NCI-H460 (cell line): Measurements from ENCODE around the gene MPPED1. TPM values are rescaled to one million over a fixed set of nuclear protein-coding genes. Genes with fewer than 3 reads are reported as not detected.

ENCODE experiments used
- DNase-seq: peaks from one replicate; pipeline ENCODE4 v3.0.0-alpha.2; 2016; ENCODE audit warnings: low read depth; ENCODE audit errors: extremely low read depth
- total RNA-seq: library from RNA; depleted of rRNA; stranded (reverse); fragments of >200 nt; shearing (Covaris generic); gene quantifications from 2 replicates; pipeline ENCODE4 v1.2.3, GENCODE V29; 2014

Gene MPPED1
- total RNA-seq, 1 experiment from 2014 or later = not detected

DNA sequence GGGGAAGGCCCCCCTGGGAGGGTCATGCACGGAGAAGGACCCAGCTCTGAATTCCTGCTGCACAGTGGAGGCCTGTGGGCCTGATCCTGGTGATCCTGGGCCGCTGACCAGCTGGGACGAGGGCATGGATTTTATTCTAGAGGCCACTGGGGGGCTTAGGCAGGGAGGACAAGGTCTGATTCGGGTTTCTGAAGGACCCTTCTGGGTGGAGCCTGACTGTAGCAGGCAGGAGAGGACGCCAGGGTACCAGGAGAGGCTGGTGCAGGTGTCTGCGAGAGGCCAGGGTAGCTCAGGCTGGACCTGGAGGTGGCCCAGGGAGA lies 31.3 kb downstream of the MPPED1 start:
- no peak for DNase-seq

DNA sequence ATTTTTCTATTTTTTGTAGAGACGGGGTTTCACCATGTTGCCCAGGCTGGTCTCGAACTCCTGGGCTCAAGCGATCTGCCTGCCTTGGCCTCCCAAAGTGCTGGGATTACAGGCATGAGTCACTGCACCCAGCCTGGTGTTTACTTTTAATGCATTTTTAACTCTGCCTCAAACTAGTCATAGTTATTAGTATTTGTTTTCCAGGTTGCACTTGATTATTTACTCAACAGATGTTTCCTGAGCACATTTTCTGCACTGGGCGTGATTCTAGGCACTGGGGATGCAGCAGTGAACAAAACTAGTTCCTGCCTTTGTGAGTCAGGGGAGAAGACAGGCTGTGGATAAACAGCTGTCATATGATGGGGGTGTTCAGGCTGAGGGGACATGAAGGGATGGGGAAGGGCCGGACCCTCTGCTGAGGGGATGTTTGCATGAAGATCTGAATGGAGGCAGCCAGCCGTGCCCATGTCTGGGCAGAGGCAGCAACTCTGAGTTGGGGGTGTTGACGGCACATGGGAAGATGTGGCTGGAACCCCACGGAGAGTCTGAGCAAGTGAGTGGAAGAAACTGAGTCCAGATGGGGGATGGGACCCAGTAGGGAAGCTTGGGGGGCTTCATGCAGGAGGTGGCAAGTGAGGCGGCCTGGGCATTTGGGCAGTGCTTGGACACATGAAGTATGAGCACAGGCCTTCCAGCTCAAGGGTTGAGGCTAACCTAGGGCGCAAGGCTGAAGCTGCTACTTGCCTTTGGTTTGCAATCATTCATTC lies 34.4 kb downstream of the MPPED1 start:
- no peak for DNase-seq

DNA sequence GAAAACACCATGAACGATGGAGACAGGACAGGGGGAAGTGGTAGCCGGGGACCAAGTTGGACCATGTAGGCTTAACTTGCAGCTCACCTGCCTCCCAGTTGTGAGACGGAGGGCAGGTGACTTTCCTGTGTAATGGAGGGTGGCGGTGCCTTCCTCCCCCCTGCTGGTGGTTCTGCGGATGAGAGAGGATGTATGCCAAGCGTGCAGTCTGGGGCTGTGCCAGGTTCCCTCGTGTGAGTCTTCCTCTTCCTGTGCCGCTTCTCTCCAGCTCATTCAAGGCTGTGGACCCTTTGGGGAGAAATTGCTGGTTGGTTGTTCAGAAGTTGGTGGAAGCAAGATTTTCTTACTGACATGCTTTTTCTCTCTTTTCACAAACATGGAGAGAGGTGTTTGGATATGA lies 35.1 kb downstream of the MPPED1 start:
- no peak for DNase-seq

DNA sequence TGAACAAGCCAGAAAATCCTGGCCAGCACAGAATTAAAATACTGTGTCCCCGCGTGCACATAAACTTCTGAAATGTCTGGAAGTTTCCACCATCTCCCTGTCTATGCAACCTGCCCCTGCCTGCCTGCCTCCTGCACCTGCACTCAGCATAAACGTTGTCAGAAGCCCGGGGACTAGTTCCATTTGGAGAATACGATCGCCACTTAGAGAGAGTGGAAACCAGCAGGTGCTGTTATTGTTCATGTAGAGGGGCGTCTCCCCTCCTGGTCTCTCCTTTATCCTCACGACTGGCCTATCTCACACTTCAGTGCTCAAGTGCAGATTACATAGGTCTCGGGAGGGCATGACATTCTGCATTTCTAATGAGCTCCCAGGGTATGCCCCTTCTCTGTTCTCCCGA lies 35.6 kb downstream of the MPPED1 start:
- DNase-seq = no peak

DNA sequence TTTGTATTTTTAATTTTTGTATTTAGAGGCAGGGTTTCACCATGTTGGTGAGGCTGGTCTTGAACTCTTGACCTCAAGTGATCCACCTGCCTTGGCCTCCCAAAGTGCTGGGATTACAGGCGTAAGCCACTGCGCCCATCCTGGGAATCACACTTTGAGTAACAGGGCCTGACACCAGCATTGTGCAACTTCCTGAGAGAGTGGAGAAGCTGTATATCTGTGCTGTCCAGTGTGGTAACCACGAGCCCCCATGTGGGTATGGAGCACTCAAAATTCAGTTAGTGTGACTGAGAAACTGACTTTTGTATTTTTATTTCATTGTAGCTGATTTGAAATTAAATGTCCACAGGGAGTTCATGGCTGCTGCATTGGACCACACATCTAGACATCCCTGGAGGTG lies 36.2 kb downstream of the MPPED1 start:
- no peak for DNase-seq

DNA sequence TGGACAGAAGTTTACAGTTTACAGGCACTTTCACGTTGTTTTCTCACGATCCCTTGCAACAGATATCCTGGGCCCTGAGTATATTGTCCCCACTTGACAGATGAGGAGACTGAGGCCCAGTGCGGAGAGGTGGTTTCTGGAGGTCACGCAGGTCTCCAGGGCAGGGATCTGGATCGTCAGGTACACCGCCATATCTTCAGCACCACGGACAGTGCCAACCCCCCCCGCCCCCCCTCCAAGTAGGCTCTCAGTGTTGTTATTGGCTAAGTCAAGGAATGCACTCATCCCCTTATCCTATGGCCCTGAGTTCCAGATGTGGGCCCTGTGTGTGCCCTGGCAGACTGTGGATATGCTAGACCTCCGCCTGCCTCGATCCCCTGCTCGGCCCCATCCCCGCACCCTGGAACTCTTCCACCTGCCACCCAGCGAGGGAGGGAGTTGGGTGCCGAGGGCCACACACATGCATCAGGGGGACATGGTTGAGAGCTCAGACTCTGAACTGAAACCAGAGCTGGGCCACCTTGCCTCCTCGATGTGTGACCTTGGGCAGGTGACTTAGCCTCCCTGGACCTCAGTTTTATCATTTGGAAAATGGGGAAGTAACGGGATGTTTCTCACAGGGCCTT lies 37.5 kb downstream of the MPPED1 start:
- DNase-seq = peak; percentile 5

DNA sequence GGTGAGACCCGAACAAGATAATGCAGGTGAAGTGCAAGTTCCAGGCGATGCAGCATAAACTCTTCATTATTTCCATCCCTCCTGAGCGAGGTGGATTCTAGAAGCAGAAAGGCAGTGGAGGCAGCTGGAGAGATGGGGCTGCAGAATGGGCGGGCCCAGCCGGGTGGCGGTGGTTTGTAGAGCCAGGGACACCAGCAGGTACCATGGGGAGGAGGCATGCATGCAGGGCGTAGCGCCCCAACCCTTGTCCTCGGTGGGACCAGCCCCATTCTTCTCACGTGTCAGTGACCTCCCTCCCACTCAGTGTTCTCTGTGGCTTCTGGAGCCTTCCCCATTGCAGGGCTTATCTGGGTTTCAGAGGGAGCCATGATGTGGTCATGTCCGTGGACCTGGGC lies 38.0 kb downstream of the MPPED1 start:
- DNase-seq = no peak

DNA sequence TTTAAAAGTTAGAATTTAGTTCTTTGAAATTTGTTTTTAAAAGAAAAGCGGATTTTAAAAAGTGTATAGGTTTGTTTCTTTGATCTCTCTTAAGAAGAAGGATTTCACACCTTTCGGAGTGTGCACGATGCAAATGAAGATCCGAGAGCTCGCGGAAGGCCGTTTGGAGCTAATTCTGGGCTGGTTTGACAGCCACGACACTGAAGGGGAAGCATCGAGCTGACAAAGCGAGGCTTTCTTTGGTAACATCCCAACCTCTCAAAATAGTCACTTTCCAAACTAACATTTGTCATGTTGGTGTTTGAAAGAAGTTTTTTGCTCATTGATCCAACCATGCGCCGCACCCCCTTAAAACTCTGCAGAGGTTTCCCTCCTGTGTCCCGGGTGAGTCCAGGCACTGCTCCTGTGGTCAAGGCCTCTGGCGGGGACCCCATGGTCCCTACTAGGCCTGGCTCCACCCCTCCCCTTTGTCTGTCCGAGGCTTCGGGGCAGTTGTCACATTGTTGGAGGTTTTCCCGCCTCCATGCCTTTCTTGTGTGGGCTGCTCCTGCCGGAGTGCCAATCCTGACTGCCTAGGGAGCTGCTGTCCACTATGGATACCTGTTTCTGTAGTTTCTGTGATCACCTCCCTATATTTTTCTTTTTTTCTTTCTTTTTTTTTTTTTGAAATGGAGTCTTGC lies 39.7 kb downstream of the MPPED1 start:
- no peak for DNase-seq

DNA sequence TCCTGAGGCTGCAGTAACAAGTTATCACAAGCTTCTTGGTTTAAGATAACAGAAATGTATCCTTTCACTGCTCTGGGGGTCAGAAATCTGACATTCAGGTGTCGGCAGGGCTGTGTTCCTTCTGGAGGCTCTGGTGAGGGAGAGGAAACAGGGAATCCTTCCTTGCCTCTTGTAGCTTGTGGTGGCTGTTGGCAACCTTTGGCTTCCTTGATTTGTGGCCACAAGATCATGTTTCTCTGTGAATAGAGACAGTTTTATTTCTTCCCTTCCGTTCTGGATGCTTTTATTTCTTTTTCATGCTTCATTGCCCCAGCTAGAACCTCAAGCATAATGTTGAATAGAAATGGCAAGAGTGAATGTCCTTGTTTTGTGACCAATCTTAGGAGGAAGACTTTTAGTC lies 44.0 kb downstream of the MPPED1 start:
- no peak for DNase-seq

DNA sequence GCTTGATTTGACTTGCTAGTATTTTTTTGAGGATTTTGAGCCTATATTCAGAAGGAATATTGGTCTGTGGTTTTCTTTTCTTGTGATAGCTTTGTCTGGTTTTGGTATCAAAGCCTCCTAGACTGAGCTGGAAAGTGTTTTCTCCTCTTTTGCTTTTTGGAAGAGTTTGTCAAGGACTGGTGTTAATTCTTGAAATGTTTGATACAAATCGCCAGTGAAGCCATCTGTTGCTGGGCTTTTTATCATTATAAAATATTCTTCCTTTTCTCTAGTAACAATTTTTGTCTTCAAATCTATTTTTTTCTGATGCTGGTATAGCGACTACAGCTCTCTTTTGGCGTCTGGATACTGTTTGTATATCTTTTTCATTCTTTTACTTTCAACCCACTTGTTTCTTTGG lies 45.2 kb downstream of the MPPED1 start:
- no peak for DNase-seq

DNA sequence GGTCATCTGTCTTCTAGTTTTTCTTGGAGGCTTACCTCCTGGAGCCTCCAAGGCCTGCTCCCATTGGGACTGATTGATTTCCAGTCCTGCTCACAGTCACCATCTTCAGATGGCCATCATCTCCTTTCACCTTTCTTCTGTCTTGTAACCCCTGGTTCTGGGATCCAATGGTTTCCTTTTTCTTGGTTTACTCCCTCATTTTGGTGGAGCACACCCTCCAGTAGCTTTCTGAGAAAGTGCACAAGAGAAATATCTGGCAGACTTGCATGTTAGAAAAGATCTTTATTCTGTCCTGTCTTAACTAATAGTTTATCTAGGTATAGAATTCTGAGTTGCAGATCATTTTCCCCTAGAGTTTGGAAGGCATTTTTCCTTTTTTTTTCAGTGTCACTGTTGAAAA lies 50.9 kb downstream of the MPPED1 start:
- DNase-seq = no peak

DNA sequence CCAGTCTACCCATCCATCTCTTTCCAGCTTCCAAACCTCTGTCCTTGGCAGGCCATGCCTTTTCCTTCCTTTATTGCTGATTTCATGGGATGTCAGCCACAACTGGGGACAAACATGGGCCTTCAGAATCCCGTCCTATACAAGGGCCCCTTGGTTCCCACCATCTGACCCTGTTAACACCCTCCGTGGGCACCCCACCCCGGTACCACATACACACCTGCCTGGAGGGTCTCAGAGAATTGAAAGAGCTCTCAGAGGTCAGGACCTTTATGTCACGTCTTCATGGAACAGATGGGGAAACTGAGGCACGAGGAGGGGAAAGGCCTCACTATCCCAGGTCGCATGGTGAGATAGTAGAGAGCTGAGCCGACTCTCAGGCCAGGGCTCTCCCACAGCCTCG lies 53.0 kb downstream of the MPPED1 start:
- DNase-seq = no peak

DNA sequence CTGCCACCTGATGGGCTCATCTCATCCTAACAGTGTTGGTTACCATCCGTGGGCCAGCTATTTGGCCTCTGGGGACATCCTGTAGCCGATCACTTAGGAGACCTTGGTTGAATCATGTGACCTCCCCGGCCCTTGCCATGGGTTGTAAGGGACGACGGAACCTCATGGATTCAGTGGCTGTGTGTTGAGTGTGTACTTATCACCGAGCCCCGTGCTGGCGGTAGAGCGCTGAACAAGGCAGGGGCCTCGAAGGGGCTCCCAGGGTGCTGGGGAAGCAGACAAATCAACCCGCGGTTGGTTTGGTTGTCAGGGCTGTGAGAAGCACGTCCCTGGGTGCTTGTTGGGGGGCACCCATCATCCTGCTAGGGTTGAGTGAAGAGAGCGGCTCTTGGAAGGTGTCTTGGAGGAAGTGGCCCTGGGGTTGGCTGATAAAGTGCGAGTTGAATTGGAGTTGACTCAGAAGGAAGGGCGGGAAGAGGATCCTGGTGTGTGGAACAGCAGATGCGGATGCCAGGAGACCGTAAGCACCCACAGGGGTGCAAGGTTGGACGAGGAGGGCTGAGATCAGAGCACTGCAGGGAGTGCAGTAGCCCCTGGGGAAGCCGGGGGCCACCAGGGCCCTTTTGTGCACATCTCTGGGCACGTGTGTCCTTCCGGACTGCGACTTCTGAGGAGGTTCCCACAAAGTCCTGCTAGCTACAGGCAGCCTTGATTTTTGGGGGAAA lies 53.6 kb downstream of the MPPED1 start:
- DNase-seq = no peak

DNA sequence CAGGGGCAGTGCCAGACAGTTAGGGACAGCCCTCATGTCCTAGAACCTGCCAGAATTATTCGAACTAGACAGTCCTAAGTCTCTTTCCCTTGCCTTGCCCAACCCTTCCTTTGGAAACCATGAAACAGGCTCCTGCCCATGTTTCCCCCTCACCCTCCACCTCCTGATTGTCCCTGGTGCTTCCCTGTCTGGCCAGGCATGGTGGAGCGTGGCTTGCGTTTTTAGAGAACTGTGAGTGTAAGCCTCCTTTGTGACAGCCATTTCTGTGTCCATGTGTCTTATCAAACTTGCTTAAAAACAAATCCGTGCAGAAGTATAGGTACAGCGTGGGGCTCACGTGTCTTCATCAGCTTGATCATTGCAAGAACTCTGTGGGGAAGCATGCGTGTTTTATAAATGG lies 54.9 kb downstream of the MPPED1 start:
- no peak for DNase-seq

DNA sequence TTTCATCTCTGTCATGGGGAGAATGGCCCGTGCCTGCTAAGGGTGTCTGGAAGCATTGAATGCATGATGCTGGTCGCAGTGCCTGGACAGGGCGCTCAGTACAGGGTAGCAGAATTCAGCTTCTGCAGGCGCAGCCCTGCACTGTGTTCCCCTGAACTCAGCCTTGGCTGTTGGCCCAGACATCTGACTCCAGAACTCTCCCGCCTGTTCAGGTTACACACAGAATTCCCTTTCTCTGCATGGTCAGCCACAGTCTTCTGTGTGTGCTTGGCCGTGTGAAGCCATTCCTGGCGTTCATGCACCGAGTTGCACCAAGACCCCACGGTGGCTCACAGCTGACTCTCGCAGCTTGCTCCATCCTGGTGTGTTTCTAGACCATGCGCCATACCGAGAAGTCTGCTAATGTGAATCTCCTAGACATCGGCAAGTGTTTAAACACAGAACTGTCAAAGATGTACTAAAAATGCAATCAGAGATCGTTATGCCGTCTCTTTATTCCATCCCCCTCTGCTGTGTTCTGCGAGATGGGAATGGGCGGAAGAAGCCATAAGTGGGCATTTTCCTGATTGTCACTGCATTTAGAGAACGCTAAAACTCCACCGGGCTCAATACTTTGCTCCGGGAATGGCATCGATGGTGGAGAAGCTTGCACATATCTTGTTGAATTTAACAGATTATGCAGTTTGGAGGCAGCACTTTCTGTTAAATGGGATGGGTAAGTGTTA lies 55.6 kb downstream of the MPPED1 start:
- no peak for DNase-seq

DNA sequence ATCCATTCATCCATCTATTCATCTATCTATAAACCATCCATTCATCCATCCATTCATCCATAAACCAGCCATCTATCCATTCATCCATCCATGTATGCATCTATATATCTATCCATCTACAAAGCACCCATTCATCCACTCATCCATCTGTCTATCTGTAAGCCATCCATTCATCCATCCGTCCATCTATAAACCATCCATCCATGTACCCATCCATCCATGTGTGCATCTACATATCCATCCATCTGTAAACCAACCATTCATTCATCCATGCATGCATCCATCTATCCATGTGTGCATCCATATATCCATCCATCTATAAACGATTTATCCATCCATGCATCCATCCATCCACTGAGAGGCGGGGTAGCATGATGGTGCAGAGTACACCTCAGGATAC lies 58.4 kb downstream of the MPPED1 start:
- no peak for DNase-seq

DNA sequence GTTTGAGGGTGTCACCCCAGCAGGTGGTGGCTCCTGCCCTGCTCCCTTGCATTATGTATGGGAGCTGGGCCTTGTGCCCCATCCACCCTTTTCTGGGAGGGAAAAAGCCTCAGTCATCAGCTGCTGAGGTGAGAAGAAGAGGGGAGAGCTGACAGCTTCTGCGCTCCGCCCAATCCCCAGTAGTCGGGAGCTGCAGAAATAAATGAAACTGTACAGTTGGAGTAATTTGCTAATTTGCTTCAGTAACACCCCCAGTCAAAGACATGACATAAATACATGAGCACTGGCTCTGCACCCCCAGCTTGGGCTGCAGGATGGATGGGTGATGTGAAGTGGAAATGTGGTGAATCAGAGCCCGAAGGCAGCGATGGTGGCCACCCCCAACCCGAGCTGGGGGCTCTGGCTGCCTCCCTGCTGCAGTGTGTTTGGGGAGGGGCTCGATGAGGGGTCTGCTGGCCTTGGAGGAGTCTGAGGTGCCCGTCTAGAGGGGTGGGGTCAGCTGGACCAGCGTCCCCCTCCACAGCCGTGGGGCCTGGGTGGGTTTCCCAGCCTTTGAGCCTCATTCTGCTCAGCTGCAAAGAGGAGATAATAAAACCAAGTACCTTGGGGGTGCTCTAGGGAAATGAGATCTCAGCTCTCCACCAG lies 59.2 kb downstream of the MPPED1 start:
- no peak for DNase-seq

DNA sequence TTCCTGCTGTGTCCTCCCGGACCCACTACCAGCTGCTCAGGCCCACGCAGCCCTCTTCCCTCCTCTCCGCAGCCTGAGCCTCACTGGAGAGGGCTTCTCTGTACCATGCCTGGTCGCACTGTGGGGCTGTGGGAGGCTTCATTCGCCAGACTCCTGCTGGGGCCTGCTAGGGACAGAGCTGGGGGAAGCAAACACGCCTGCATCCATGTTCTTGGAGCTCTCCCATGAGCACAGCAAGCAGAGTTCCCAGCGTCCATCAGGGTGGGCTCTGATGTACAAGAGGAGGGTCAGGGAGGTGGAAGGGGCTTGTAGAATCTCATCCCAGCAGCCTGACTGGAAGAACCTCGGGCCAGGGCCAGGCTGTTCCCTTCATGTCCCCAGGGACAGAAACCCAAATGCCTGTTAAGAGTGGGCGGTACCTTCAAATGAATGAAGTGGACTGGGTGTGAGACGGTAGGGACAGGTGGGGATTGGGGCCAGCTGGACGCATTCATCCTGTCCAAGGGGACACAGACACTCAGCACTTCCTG lies 59.9 kb downstream of the MPPED1 start:
- DNase-seq = no peak

DNA sequence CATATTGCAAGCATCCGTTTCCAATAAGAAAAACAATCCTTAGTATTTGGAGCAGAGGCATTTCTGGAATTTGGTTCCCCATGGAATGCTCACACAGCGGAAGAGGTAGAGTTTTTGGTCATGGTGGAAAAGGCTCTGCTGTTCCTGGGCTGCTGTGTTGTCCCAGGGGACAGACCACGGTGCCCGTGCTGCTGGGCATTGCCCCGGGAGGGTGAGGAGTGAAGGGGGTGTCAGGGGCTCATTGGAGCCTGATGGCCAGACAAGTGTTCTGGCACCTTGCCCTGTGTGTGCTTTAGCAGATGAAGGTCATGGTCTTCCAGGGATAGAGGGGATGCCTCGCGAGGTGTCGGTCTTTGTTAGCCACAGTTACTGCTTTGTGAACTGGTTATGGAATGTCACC lies 61.2 kb downstream of the MPPED1 start:
- no peak for DNase-seq

DNA sequence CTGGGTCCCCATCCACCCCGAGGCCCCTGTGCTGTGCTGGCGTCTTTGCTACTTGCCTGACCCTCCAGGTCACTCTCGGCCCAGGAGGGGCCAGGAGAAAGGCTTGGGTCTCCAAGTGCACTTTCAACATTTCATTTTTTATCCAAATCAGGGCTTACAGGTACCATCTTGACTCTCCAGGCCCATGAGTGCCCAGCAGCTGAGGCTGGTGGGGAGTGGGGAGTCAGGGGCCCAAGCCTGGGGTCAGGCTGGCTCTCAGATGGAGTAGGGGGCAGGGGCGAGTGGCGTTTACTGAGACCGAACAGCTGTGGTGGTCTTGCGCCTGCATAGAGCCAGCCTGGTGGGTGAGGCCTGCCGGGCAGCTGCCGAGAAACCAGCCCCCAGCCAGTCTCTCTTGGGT lies 61.6 kb downstream of the MPPED1 start:
- no peak for DNase-seq
